Heart left ventricle (tissue), 16 donors: Measurements from ENCODE around the gene PRR5. TPM values are rescaled to one million over a fixed set of nuclear protein-coding genes. Genes with fewer than 3 reads are reported as not detected.
"Not testable (repeated sequence)": the region's sequence is repeated elsewhere in the genome, so short reads cannot be mapped to it uniquely, and the experiment has no call there.

ENCODE experiments used
- ATAC-seq, 4 donors: fragments of 200-7000 bp; cut with Tn5 transposase; one replicate each; pipeline ENCODE4 v1.9.1; 2020 to 2022; ENCODE audit warnings: moderate library complexity in 4 of 4, mild to moderate bottlenecking in 3 of 4, moderate number of reproducible peaks in 1 of 4
- DNase-seq, 5 donors: peaks; one replicate each; pipeline ENCODE4 v3.0.0-alpha.2; 2020
- H3K27ac ChIP-seq, 12 donors: fragments of 200-600 bp; sonication (generic) in 4 of 12; one replicate each; pipeline versions ENCODE4 v1.5.0 to v1.8.0; 2016 to 2022; ENCODE audit warnings: mild to moderate bottlenecking in 2 of 12
- H3K27me3 ChIP-seq, 9 donors: fragments of 200-600 bp; sonication (generic) in 2 of 9; one replicate each; pipeline versions ENCODE4 v1.5.1 to v1.8.0; 2016 to 2022; ENCODE audit warnings: mild to moderate bottlenecking in 3 of 9
- H3K36me3 ChIP-seq, 9 donors: fragments of 200-600 bp; sonication (generic) in 2 of 9; one replicate each; pipeline versions ENCODE4 v1.5.0 to v1.8.0; 2018 to 2022; ENCODE audit warnings: mild to moderate bottlenecking in 2 of 9
- H3K4me1 ChIP-seq, 12 donors: fragments of 200-600 bp; sonication (generic) in 4 of 12; one replicate each; pipeline versions ENCODE4 v1.5.0 to v1.8.0; 2016 to 2022; ENCODE audit warnings: mild to moderate bottlenecking in 3 of 12
- H3K4me3 ChIP-seq, 12 donors: fragments of 200-600 bp; sonication (generic) in 4 of 12; one replicate each; pipeline versions ENCODE4 v1.5.0 to v1.8.0; 2017 to 2022; ENCODE audit warnings: mild to moderate bottlenecking in 9 of 12, moderate library complexity in 4 of 12
- H3K9me3 ChIP-seq, 12 donors: fragments of 200-600 bp; sonication (generic) in 4 of 12; one replicate each; pipeline versions ENCODE4 v1.5.0 to v1.8.0; 2016 to 2022; ENCODE audit warnings: mild to moderate bottlenecking in 1 of 12
- POLR2A ChIP-seq, 2 donors: fragments of 450-650 bp; IDR thresholded peaks; one replicate each; pipeline ENCODE4 v1.6.1; 2017; ENCODE audit warnings: antibody characterized with exemption in 2 of 2, mild to moderate bottlenecking in 2 of 2, moderate library complexity in 2 of 2
- WGBS, 4 donors: extraction: QIAGEN DNeasy Blood & Tissue Kit in 2 of 4; methylation state at CpG; one replicate each; pipeline versions ENCODE4 v1.1.5 to v1.1.7; 2013 to 2018; 5-methylcytosine and 5-hydroxymethylcytosine counted together
- intact Hi-C, 10 donors: fragments of 100-400 bp; cut with DNase I; formaldehyde crosslinking; loops; one replicate each; pipeline versions ENCODE4 v1.11.1 to v1.14.2; 2022
- polyA plus RNA-seq, 2 donors: library from polyadenylated mRNA; stranded (reverse); fragments of 200-250 nt; gene quantifications; one replicate each; pipeline ENCODE4 v1.2.3, GENCODE V29; 2013
- total RNA-seq, 9 donors: library from RNA; depleted of rRNA in 2 of 9; stranded (reverse); fragments of >200 nt in 2 of 9; fragmentation: NEBNext Ultra II Directional in 3 of 9; extraction: Animal tissue kit (Norgen Biotek cat#: 25700) in 3 of 9; gene quantifications; one replicate each; pipeline versions ENCODE4 v1.1.0 to v1.2.4, GENCODE V29; 2016 to 2023
- TF ChIP-seq, protein P1 (sequence below), 12 donors: fragments of 200-600 bp; sonication (generic) in 4 of 12; IDR thresholded peaks; one replicate each; pipeline versions ENCODE4 v1.5.0 to v1.8.0; 2018 to 2022; ENCODE audit warnings: antibody characterized with exemption in 12 of 12, mild to moderate bottlenecking in 5 of 12
- donor health status: ischemic (EF 13 %, LVEDD 7.1; RV severe dilation, severe dysfunction).
- donor health status: healthy with polysubstance abuse.
- donor health status: DM: no; HTN: yes; CAD: no.
- donor health status: DM: no; HTN: no; CAD: no.
- donor health status: ischemic (EF 25% LVEDD 6.9; RV normal size, moderate dysfunction).
- donor health status: ischemic (EF 25% LVEDD 5.7; RV mildly dilated, moderate dysfunction).
- donor health status: healthy.
- donor health status: DM: yes; HTN: yes; CAD: no.
- donor health status: ischemic (EF 35%, LVEDD 5.7; RV mildly dilated, moderate dysfunction).
- donor health status: nonischemic (EF 11% LVEDD 7.7; RV severe dilation, severe dysfunction).
- donor health status: DM: yes; HTN: yes; CAD: no.
- donor health status: PGD.
- donor health status: ischemic (EF 29% LVEDD 5.4; RV normal size, mild dysfunction).
- donor health status: nonischemic (EF 23%, LVEDD 6.1; RV moderate dilation, normal function).

PRR5 gene
- total and polyA plus RNA-seq, 11 donors, result 1.6 to 9.5 (median 2.2) TPM

DNA sequence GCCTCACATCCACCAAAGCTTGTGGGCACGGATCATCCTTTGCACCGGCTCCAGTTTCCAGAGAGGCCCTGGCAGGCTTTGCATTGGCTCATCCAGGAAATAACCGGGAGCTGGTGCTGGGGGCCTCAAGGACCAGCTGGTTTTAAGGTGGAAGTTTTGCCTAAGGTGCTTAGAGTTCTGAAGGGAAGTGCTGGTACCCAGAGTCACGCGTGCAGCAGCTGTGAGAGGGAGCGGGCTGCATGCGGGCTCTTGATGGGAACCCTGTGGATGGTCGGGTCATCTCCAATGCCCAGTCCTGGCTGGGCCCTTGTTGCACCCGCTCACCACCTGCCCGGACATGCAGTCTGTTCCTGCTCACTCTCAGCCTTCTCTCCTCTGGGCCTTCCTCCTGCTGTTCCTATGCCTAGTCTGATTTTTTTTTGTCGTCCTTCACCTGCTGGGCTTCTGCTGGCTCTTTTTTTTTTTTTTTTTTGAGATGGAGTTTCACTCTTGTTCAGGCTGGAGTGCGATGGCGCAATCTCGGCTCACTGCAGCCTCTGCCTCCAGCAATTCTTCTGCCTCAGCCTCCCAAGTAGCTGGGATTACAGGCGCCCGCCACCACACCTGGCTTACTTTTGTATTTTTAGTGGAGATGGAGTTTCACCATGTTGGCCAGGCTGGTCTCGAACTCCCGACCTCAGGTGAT lies 24.0 kb upstream of the PRR5 start:
- intact Hi-C loops, result no loop called here

DNA sequence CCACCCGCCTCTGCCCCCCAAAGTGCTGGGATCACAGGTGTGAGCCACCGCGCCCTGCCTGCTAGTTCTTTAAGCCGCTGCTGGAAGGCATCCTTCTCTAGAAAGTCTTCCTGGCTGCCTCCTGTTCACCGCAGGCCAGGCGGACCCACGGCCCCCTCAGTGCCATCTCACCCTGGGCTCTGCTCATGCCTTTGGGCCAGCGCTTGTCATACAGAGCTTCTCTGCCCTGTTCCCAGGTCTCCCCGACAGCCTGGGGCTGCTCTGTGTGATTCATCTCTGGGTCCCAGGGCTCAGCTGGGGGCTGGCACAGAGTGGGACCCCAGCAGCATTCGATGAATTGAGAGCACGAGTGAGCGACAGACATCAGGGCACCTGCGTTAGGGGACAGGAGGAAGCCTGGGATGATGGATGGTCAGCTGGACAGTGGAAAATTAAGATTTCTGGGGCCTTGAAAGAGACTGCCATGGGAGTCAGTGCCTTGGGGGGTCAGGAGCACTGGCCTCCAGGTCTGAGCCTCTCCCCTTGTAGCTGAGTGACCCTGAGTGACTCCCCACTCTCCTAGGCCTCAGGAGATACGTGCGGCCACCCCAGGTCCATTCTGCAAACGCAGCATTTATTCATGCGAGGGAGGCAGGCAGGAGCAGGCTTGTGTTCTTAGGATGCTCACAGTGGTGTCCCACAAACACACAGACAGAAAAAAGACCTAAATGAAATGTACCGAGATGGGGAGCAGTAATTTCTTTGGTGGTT lies 23.3 kb upstream of the PRR5 start:
- ATAC-seq (no peak), DNase-seq (no peak)
- peaks cover 0 to 26% (median 5%) of the 10 kb centered on the region in 12 donors for H3K4me1 ChIP-seq
- WGBS, 4 donors, result 85 to 94% (median 90%) methylated on average over 18 of the region's 18 CpGs
- no peaks in the 10 kb centered on the region for H3K36me3 ChIP-seq
- no peak for TF ChIP-seq POLR2A (IDR thresholded peaks at IDR 0.05)
- TF ChIP-seq, protein P1, sequence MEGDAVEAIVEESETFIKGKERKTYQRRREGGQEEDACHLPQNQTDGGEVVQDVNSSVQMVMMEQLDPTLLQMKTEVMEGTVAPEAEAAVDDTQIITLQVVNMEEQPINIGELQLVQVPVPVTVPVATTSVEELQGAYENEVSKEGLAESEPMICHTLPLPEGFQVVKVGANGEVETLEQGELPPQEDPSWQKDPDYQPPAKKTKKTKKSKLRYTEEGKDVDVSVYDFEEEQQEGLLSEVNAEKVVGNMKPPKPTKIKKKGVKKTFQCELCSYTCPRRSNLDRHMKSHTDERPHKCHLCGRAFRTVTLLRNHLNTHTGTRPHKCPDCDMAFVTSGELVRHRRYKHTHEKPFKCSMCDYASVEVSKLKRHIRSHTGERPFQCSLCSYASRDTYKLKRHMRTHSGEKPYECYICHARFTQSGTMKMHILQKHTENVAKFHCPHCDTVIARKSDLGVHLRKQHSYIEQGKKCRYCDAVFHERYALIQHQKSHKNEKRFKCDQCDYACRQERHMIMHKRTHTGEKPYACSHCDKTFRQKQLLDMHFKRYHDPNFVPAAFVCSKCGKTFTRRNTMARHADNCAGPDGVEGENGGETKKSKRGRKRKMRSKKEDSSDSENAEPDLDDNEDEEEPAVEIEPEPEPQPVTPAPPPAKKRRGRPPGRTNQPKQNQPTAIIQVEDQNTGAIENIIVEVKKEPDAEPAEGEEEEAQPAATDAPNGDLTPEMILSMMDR (IDR thresholded peaks at IDR 0.05), result no peak
- H3K4me3 ChIP-seq, result no peak overlapping the region
- no peak overlapping the region for H3K27ac ChIP-seq
- intact Hi-C loops, result no loop called here
- no peaks in the 10 kb centered on the region for H3K9me3 ChIP-seq
- H3K27me3 ChIP-seq, result no peaks in the 10 kb centered on the region

More for the DNA sequence above, 24.0 kb upstream of the PRR5 start:
- no peak for ATAC-seq
- TF ChIP-seq POLR2A (IDR thresholded peaks at IDR 0.05), result no peak
- TF ChIP-seq, protein P1 (IDR thresholded peaks at IDR 0.05), result no peak
- Histone ChIP-seq H3K9me3 (no peaks in the 10 kb centered on the region), H3K4me1 (peaks cover 0 to 26% (median 5%) of the 10 kb centered on the region in 12 donors), H3K27me3 (no peaks in the 10 kb centered on the region), H3K27ac (no peak overlapping the region), H3K4me3 (no peak overlapping the region), H3K36me3 (no peaks in the 10 kb centered on the region)
- 78 to 89% (median 88%) methylated on average over 18 of the region's 18 CpGs for WGBS, 4 donors
- DNase-seq, result peak in 1 of 5 donors; percentile 19

DNA sequence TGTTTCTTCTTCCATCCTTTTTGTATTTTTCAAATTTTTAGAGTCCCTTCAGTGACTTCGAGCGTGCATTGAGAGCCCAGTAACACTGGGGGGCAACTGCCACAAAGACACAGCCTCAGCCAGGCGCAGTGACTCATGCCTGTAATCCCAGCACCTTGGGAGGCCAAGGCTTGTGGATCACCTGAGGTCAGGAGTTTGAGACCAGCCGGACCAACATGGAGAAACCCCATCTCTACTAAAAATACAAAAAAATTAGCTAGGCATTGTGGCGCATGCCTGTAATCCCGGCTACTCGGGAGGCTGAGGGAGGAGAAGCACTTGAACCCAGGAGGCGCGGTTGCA lies 22.7 kb upstream of the PRR5 start:
- intact Hi-C loops, DNase-seq, H3K9me3 ChIP-seq, H3K4me3 ChIP-seq, ATAC-seq, H3K27ac ChIP-seq, H3K27me3 ChIP-seq, H3K36me3 ChIP-seq: not testable (repeated sequence)
- H3K4me1 ChIP-seq, result peaks cover 0 to 27% (median 5%) of the 10 kb centered on the region in 12 donors
- 96% methylated on average over 9 of the region's 9 CpGs for WGBS, 4 donors

DNA sequence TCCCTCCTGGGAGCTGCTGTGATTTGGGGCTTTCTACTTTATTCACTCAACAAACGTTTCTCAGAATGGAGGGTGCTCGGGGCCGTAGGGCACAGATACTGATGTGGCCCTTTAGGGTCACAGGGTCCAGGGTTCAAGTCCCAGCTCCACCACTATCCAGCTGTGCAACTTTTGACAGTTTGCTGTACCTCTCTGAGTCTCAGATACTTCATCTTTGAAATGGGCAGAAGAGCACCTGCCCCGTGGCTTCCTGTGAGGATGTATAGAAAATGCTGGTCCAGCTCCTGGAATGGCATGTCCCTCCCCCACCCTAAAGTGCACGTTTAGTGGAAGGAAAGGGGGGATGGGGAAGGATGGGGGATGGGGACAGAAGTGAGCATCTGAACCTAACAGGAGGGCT lies 21.9 kb upstream of the PRR5 start:
- TF ChIP-seq, protein P1 (IDR thresholded peaks at IDR 0.05), result no peak
- TF ChIP-seq POLR2A (IDR thresholded peaks at IDR 0.05), result no peak
- Histone ChIP-seq H3K4me3 (no peak overlapping the region), H3K36me3 (no peaks in the 10 kb centered on the region), H3K9me3 (no peaks in the 10 kb centered on the region), H3K4me1 (peaks cover 0 to 35% (median 12%) of the 10 kb centered on the region in 12 donors), H3K27ac (no peak overlapping the region), H3K27me3 (no peaks in the 10 kb centered on the region)
- intact Hi-C loops, result no loop called here
- no peak for DNase-seq
- ATAC-seq, result no peak
- 60 to 67% (median 66%) methylated on average over 5 of the region's 5 CpGs for WGBS, 4 donors
